ENCODE data around the gene NABP2.
"Not testable (repeated sequence)": the region's sequence is repeated elsewhere in the genome, so short reads cannot be mapped to it uniquely, and the experiment has no call there.

Gene NABP2

GRCh38 chr12:56271031-56271430, 46.9 kb downstream of the NABP2 start:
- Histone ChIP-seq H3K4me3 (ENCODE audit: low read length) (no peak overlapping the region), H3K27me3 (ENCODE audit: control insufficient read depth, insufficient read depth, low read length) (no peaks in the 10 kb centered on the region), H3K27ac (ENCODE audit: low read length) (no peak overlapping the region), H3K9me3 (ENCODE audit: control insufficient read depth, insufficient read depth, low read length) (no peaks in the 10 kb centered on the region; the same call in 1 of the 2 replicates), H3K4me1 (ENCODE audit: control insufficient read depth, insufficient read depth, low read length) (no peaks in the 10 kb centered on the region), H3K36me3 (ENCODE audit: control insufficient read depth, insufficient read depth, low read length) (peaks cover 22% of the 10 kb centered on the region)
- DNase-seq (ENCODE audit: low read depth, low spot score) = no peak
- WGBS (ENCODE audit: insufficient coverage, insufficient read length) = no CpG with 5 or more reads among the region's 1 CpG

- not testable (repeated sequence) for H3K27me3 ChIP-seq (ENCODE audit: control insufficient read depth, insufficient read depth, low read length); H3K4me3 ChIP-seq (ENCODE audit: low read length); H3K27ac ChIP-seq (ENCODE audit: low read length); DNase-seq (ENCODE audit: low read depth, low spot score); H3K4me1 ChIP-seq (ENCODE audit: control insufficient read depth, insufficient read depth, low read length); H3K9me3 ChIP-seq (ENCODE audit: control insufficient read depth, insufficient read depth, low read length)
- WGBS (ENCODE audit: insufficient coverage, insufficient read length) = no CpG with 5 or more reads among the region's 2 CpGs
- peaks cover 22% of the 10 kb centered on the region for H3K36me3 ChIP-seq (ENCODE audit: control insufficient read depth, insufficient read depth, low read length)
Observed at GRCh38 chr12:56272468-56272867, 48.3 kb downstream of the NABP2 start.

GRCh38 chr12:56274299-56274698, 50.2 kb downstream of the NABP2 start:
- DNase-seq (ENCODE audit: low read depth, low spot score) = no peak
- H3K27me3 ChIP-seq (ENCODE audit: control insufficient read depth, insufficient read depth, low read length) = no peaks in the 10 kb centered on the region
- H3K36me3 ChIP-seq (ENCODE audit: control insufficient read depth, insufficient read depth, low read length) = peaks cover 20% of the 10 kb centered on the region
- H3K4me1 ChIP-seq (ENCODE audit: control insufficient read depth, insufficient read depth, low read length) = no peaks in the 10 kb centered on the region
- H3K9me3 ChIP-seq (ENCODE audit: control insufficient read depth, insufficient read depth, low read length) = no peaks in the 10 kb centered on the region; the same call in 1 of the 2 replicates
- H3K4me3 ChIP-seq (ENCODE audit: low read length) = no peak overlapping the region
- no CpG with 5 or more reads among the region's 2 CpGs for WGBS (ENCODE audit: insufficient coverage, insufficient read length)
- no peak overlapping the region for H3K27ac ChIP-seq (ENCODE audit: low read length)

- no peaks in the 10 kb centered on the region; the same call in 1 of the 2 replicates for H3K9me3 ChIP-seq (ENCODE audit: control insufficient read depth, insufficient read depth, low read length)
- H3K36me3 ChIP-seq (ENCODE audit: control insufficient read depth, insufficient read depth, low read length) = peaks cover 29% of the 10 kb centered on the region
- no peaks in the 10 kb centered on the region for H3K27me3 ChIP-seq (ENCODE audit: control insufficient read depth, insufficient read depth, low read length)
- H3K4me3 ChIP-seq (ENCODE audit: low read length) = no peak overlapping the region
- no CpG with 5 or more reads among the region's 3 CpGs for WGBS (ENCODE audit: insufficient coverage, insufficient read length)
- DNase-seq (ENCODE audit: low read depth, low spot score) = no peak
- H3K4me1 ChIP-seq (ENCODE audit: control insufficient read depth, insufficient read depth, low read length) = no peaks in the 10 kb centered on the region
- H3K27ac ChIP-seq (ENCODE audit: low read length) = no peak overlapping the region
Observed at GRCh38 chr12:56278905-56279304, 54.8 kb downstream of the NABP2 start.

All from iPS DF 6.9 (cell line).